OCI-LY3 (cell line): ENCODE data around the gene RFTN1.

Experiments used
- CTCF ChIP-seq: fragments of 200-600, 300-600 bp; sonication (generic); IDR thresholded peaks from 2 replicates; pipeline ENCODE4 v1.5.1; 2014; ENCODE audit warnings: antibody characterized with exemption, low read length, low read depth
- EZH2phosphoT487 ChIP-seq: fragments of 200-600 bp; shearing (Covaris generic); IDR thresholded peaks from 2 replicates; pipeline ENCODE4 v1.6.1; 2018; ENCODE audit warnings: antibody characterized with exemption, mixed run types, low read depth

- TF ChIP-seq CTCF (no peak), EZH2phosphoT487 (no peak)
Measured at GRCh38 chr3:16299746-16300145, 213.8 kb downstream of the RFTN1 start.
